SIG-M5 treated with dmso at 0.1 percent for 504 hours (cell line): Measurements from ENCODE around the gene ZNF558.

Source experiments
- DNase-seq: peaks from one replicate; lab custom pipeline; 2025; ENCODE audit not compliant: unreplicated experiment; lab: John Stamatoyannopoulos, UW

ZNF558 gene

DNA sequence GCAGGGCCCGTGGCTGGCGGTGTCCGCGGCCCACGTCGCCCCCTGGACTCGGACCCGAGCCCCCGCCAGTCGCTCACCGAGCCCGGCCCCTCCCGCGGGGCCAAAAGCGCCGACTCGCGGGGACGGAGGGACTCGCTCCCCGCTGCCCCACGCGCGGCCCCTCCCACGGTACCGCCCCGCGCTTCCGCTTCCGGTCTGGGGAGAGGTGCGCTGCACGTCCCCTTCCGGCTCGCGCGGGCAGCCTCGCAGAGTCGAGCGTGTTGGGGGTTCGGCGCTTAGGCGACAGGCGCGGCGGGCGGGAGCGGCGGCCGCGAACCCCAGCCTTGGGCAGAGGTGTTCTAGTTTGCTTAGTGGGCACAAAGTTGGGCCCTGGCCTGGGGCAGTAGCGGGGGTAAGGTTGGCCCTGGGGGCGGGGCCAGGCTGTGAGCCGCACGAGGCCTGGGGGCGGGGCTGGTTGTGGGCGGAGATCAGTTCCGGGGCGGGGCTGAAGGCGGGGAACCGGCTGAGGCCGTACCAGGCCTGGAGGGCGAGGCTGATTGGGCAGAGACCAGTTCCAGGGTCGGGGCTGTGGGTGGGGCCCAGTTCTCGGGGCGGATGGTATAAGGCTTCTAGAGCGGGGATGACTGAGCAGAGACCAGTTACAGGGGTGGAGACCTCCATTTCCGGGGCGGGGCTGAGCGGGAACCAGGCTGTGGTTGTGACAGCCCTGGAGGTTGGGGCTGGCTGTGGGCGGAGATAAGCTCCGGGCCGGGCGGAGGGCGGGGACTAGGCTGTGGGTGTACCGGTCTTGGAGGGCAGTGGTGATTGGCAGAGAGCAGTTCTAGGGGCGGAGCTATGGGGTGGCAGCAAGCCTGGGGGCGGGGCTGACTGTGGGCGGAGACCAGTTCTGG, at the start of gene ZNF558, which contains the start of gene MBD3L1:
ZNF558 (minus strand) TSS at position 173 of the 890 bp plus-strand sequence. CDS start 9,645 bp downstream, outside the sequence.
MBD3L1 (plus strand) TSS at position 246 of the 890 bp plus-strand sequence. CDS start 10,302 bp downstream, outside the sequence.
- DNase-seq = peak; percentile 85

DNA sequence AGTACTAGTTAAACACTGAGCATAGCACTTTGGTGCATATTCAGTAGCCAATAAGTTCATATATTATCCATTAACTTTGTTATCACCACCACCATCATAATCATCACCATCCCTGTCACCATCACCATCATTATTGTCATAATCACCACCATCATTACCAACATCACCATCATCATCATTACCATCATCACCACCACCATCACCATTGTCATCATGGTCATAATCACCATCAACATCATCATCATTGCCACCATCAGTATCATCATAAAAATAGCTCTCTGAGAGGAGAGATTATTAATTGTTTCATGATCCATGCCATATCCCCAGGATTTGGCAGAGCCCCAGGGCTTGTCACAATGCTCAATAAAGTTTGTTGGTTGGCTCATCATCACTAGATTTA, 49.4 kb upstream of the ZNF558 start:
- DNase-seq = no peak

GRCh38 chr19:8880868-8881488, 48.9 kb upstream of the ZNF558 start:
- DNase-seq = no peak

DNA sequence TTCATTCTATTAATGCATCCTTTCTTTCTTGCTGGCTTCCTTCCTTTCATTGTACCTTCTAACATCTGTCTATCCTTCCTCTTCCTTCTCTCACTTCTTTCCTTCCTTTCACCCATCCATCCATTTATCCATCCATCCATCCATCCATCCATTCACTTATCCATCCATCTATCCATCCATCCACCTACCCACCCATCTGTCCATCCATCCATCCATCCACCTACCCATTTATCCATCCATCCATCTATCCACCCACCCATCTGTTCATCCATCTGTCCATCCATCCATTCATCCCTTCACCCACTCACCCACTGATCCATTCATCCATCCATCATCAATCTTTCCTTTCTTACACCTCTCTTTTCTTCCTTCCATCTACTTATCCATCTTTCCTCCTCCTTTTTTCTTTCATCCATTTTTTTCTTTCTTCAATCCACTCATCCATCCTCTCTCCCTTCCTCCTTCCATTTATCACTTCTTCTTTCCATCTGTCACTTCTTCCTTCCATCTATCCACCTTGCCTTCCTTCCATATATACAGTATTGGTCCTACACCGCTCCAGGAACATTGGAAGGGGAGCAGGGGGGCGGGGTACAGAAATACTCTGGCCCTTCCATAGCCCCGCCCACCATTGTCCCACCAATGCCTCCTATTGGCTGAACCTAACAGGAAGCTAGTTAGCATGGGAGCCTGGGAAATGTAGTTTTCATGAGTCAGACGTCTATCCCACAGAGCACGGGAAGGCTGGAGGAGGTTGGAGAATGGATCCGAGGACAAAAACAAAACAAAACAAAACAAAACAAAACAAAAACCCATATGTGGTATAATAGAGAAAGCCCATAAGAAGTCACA, 46.0 kb upstream of the ZNF558 start:
- no peak for DNase-seq

DNA sequence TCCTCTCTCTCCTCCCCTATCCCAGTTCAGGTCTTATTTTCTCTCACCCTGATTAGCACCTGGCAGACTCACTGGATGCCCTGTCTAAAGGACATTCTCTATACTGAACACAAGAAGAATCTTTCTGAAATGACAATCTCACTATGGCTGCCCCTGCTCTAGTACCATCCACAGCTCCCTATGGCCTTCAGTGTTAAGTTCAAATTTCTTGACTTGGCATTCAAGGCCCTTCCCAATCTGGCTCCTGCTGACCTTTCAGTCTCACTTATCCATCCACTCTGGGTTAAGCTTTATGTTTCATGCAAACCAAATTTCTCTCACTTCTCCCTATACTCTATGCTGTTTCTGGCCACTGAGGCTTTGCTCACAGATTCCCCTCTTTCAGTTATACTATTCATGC, 34.2 kb upstream of the ZNF558 start:
- no peak for DNase-seq

- no peak for DNase-seq
Measured at GRCh38 chr19:8858260-8858659, 26.2 kb upstream of the ZNF558 start.

- no peak for DNase-seq
Measured at GRCh38 chr19:8850488-8850887, 18.4 kb upstream of the ZNF558 start.

- no peak for DNase-seq
Measured at GRCh38 chr19:8849232-8849631, 17.1 kb upstream of the ZNF558 start.

GRCh38 chr19:8846819-8847218, 14.7 kb upstream of the ZNF558 start:
- DNase-seq = no peak

GRCh38 chr19:8840708-8841107, 8.6 kb upstream of the ZNF558 start:
- DNase-seq = no peak

DNA sequence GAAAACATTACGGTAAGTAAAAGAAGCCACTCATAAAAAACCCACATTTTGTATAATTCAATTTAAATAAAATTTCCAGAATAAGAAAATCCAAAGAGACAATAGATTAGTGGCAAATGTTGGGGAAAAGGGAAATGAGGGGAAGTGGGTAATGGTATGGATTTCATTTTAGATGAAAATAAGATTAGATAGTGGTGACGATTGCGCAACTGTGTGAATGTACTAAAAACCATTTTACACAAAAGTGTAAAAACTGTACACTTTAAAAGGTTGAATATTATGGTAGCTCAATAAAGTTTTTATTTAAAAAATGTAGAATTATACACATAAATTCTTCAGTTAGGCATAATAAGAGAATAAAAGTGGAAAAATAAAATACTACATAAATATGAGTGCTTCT, 3.8 kb upstream of the ZNF558 start:
- DNase-seq = no peak

DNA sequence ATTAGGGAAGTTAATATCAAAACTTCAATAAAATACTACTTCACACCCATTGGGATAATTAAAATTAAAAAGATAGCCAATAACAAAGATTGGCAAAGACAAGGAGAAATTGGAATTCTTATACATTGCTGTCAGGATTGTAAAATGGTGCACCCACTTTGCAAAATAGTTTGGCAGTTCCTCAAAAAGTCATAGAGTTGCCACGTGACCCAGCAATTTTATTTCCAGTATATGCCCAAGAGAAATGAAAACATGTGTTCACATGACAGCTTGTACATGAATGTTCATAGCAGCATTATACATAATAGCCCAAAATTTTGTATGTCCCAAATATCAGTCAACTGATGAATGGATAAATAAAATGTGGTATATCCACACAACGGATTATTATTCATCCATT, 3.3 kb upstream of the ZNF558 start:
- DNase-seq = no peak

DNA sequence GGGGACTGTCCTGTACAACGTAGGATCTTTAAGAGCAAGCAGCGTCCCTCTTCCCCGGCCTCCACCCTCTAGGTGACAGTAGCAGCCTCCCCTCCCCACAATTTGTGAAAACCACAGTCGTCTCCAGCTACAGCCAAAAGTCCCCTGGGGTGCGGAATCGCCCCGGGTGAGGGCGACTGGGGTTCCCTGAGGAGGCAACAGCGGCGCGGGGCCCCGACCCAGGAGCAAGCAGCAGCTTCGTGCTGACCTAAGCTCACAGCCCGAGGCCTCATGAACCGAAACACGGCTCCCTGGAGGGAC, 322 bp downstream of the ZNF558 start:
- no peak for DNase-seq

DNA sequence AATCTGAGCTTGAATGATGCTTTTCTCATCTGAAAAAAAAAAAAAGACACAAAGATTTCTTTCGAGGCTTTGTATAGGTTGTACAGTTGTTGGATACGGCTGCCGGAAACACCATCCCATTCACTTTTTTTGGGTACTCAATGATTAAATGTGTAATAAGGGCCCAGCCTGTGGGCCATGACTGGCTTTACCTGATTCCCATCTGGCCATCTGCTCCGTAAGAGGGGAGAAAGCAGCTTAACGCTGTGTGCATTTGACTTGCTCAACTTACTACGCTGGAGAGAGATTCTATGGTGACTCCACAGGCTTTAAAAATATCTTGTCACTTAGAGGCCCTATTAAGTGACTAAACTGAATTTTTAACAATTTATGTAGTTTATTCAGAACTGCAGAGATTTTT, 731 bp downstream of the ZNF558 start:
- no peak for DNase-seq

GRCh38 chr19:8827277-8827676, 4.8 kb downstream of the ZNF558 start:
- no peak for DNase-seq

DNA sequence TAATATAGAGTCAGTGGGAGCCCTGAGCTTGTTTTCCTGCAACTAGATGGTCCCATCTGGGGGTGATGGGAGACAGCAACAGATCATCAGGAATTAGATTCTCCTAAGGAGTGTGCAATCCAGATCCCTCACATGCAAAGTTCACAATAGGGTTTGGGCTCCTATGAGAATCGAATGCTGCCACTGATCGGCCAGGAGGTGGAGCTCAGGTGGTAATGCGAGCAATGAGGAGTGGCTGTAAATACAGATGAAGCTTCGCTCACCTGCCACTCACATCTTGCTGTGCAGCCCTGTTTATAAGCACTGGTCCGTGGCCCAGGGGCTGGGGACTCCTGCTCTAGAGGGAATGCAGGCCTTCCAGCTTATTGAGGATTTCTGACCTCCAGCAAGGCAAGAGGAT, 5.7 kb downstream of the ZNF558 start:
- no peak for DNase-seq

DNA sequence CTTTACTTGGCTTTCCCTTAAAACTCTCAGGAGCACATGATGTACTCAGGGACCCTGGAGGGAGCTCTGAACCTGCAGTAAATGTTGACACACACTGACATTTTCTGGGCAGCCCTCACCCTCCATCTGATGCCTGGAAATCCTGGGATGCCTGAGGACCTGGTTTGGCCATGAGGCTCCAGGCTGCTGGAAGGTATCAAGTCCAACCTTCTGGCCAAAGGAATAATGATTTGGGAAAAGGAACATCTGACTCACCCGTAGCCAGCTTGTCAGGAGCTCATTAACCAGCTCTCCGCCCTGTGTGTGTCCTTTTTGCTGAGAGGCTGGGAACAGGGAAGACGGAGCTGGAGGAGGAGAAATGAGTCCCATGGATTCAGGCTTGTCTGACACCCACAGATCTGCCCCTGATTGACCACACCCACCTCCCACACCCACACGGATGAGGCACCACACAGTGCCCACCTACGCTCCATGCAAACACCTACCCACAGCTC, 10.3 kb downstream of the ZNF558 start:
- no peak for DNase-seq

DNA sequence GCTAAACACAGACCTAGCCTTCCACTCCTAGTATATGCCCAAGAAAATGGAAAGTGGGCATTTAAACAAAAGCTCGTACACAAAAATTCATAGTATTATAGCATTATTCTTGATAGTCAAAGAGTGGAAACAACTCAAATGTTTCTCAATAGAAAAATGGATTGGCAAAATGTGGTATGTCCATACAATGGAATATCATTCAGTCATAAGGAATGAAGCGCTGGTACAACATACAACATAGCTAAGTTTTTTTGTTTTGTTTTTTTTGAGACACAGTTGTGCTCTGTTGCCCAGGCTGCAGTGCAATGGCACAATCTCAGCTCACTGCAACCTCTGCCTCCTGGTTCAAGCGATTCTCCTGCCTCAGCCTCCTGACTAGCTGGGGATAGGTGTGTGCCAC, 11.9 kb downstream of the ZNF558 start:
- no peak for DNase-seq

DNA sequence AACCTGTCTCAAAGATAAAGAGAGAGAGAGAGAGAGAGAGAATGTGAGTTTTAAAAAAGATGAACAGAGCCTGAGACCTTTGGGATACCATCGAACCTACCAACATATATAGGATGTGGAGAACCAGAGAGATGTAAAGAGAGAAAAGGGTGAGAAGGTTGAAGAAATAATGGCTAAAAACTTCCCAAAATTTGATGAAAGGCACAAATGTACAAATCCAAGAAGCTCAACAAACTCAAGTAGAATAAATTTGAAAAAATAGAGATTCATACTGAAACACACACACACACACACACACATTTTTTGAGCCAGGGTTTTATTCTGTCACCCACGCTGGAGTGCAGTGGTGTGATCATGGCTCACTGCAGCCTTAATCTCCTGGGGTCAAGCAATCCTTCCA, 16.3 kb downstream of the ZNF558 start:
- DNase-seq = no peak

- no peak for DNase-seq
Measured at GRCh38 chr19:8814176-8814575, 17.9 kb downstream of the ZNF558 start.
